Measurements from ENCODE around the gene SP8.

Gene SP8

DNA sequence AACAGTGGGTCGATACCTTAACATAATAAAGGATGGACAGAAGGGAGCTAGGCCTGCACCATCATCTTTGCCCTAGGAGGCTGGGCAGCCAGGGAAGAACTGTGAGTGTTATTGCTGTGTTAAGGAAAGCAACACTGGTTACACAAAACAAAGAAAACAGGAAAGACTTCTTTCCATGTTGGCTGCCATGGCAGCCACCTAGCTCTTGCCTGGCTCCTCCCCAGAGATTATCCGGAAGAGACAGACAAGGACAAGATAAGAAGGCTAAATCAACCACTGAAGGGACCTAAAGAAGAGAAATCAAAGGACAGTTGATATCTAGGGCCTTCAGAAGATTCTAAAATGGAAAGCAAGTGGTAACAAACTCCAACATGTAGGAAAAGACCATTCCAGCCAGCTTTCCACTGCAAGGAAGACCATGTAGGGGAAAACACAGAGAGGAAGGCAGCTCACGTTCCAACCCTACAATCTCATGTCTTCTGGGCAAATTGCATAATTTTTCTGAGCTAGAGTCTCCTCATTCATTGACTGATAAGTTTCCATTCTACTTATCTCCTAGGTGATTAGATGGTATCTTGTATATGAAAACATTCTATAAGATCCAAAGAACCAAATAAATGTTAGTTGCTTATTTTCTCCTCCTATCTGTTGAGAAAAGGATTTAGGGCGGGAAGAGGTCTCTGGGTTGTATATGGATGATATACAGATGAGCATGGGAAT, 51.2 kb downstream of the SP8 start:
- Mint-ChIP-seq H3K9me3 (no peaks in the 10 kb centered on the region), H3K27ac (no peak overlapping the region), H3K4me3 (no peak overlapping the region), H3K36me3 (ENCODE audit: low read depth) (no peaks in the 10 kb centered on the region), H3K27me3 (ENCODE audit: low read depth, poor library complexity) (no peaks in the 10 kb centered on the region), H3K4me1 (peaks cover 5% of the 10 kb centered on the region)
- TF ChIP-seq, protein P1, sequence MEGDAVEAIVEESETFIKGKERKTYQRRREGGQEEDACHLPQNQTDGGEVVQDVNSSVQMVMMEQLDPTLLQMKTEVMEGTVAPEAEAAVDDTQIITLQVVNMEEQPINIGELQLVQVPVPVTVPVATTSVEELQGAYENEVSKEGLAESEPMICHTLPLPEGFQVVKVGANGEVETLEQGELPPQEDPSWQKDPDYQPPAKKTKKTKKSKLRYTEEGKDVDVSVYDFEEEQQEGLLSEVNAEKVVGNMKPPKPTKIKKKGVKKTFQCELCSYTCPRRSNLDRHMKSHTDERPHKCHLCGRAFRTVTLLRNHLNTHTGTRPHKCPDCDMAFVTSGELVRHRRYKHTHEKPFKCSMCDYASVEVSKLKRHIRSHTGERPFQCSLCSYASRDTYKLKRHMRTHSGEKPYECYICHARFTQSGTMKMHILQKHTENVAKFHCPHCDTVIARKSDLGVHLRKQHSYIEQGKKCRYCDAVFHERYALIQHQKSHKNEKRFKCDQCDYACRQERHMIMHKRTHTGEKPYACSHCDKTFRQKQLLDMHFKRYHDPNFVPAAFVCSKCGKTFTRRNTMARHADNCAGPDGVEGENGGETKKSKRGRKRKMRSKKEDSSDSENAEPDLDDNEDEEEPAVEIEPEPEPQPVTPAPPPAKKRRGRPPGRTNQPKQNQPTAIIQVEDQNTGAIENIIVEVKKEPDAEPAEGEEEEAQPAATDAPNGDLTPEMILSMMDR (IDR thresholded peaks at IDR 0.05) = no peak
- no peak for DNase-seq

All from nephron progenitor cell (in vitro differentiated cells).